GM12801 (cell line): ENCODE results near the gene GLYATL3.

Experiments used
- CTCF ChIP-seq: IDR thresholded peaks from one replicate; pipeline ENCODE4 v1.5.1; 2011; ENCODE audit warnings: control low read depth; ENCODE audit not compliant: insufficient read length; ENCODE audit errors: extremely low read depth

The GLYATL3 gene

DNA sequence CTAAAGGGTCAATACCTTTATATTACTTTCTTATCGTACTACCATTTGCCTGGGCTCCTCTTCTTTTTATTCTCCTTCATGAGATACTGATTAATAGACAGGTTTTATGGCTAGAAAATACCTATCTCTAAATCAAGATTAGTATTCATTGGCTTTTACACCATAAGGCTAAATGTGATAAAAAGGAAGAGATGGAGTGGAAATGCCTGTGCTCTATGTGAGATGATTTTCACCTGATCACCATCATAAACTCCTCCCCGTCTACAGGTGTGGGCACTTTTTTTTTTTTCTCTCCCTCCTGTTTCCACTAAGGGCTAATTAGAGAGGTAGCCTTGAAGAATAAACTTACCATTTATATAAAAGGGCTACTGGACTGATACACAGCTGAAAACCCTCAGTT lies at the start of gene GLYATL3:
TSS of gene GLYATL3 (plus strand) at position 301 of the 400 bp plus-strand sequence. CDS start 12,068 bp downstream, outside the sequence.
- TF ChIP-seq CTCF = no peak

DNA sequence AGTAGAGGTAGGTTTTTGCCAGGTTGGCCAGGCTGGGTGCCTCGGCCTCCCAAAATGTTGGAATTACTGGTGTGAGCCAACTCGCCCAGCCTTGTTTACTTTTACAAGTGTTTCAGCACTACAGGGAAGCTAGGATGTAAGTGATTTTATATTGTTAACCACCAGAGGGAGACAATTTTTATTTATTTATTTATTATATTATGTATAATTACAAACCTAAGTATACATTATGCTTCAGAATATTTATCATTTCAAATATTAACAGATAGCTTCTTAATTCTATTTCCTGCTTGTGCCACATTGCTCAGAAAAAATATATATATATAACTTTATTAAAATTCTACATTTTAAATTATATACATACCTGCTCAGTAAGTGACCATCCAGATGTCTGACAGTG lies 46.5 kb upstream of the GLYATL3 start:
- TF ChIP-seq CTCF = no peak

DNA sequence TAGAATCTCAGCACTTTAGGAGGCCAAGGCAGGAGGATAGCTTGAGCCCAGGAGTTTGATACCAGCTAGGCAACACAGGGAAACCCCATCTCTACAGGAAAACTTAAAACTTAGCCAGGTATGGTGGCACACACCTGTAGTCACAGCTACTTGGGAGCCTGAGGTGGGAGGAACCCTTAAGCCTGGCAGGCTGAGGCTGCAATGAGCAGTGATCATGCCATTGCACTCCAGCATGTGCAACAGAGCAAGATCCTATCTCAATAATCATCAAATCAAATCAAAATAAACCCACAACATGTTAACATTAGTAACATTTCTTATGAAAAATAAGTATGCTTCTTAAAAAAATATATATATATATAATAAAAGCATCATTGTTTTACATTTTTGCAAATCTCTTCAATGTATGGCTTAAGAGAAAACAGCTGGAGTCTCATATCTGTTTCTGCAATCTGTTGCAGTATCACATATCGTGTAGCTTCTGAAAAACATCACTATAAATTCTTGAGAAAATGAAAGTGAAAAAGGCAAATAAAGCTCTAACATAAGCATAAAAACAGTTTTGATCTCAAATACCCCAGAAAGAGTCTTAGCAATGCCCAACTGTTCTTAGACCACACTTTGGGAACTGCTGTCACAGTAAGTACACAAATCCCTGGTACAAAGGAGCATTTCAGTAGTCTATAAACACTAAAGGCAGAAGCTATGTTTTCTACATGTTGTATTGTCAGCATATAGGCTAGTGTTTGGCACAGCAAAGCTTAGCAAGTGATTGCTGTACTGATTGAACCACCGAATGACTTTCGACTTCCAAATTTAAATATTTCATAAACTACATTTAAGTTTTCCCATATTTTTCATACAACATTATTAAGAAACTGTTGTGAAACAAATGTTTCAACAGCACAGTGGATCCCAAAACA lies 44.7 kb upstream of the GLYATL3 start:
- TF ChIP-seq CTCF = no peak

GRCh38 chr6:49457771-49458170 lies 42.0 kb upstream of the GLYATL3 start:
- no peak for TF ChIP-seq CTCF

GRCh38 chr6:49462071-49462470 lies 37.7 kb upstream of the GLYATL3 start:
- no peak for TF ChIP-seq CTCF

DNA sequence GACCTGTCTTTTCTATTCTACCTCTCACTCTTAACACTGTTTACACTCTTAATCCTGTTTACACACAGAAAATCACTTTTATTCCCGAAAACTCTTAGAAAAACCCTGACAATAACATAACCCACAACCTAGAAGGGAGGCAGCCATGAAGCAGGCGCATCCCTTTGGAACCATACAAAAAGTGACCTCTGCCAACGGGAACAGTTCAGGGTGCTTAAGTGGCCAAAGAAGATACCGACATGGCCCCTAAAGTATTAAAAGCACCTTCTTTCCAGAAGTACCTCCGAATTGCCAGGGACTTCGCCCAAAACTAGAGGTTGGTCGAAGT lies 37.2 kb upstream of the GLYATL3 start:
- no peak for TF ChIP-seq CTCF

GRCh38 chr6:49462927-49463611 lies 36.7 kb upstream of the GLYATL3 start, which contains the start of the genes CENPQ and MMUT:
Gene CENPQ, plus strand, starts transcription at chr6:49463370. Its CDS starts 6,807 bp downstream, at chr6:49470177.
Gene MMUT, minus strand, starts transcription at chr6:49463253. Its CDS starts 3,787 bp downstream, at chr6:49459466.
- TF ChIP-seq CTCF = no peak
